ENCODE results near the gene CRB1. TPM values are rescaled to one million over a fixed set of nuclear protein-coding genes. Genes with fewer than 3 reads are reported as not detected.

Gene CRB1
- total RNA-seq, 1 experiment from 2014 or later = not detected

DNA sequence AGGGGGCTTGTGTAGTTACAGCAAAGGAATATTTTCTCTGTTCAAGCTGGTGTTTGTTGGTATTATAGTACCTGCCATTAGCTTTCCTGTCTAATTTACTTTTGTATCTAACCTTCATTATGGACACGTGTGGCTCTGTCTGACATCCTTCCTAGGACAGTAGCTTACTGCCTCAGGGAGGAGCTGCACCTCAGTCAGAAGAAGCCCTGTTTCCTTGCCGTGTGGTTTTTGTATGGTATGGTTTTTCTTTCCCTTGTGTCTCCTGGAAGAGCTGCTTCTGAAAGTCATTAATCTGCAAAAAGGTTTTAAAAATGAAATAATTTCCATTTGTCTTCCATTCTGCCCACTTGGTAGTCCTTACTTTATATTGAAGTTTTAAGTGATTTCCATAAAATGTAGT is 17.4 kb upstream of the CRB1 start:
- H3K18ac ChIP-seq (ENCODE audit: insufficient read length, low read depth, low read length) = no peak overlapping the region
- no peak overlapping the region for H3T11ph ChIP-seq (ENCODE audit: low read length)
- no peak overlapping the region for H2BK5ac ChIP-seq (ENCODE audit: insufficient read length, low read length)
- H2BK12ac ChIP-seq (ENCODE audit: insufficient read length, low read depth, low read length) = no peak overlapping the region
- H3K23ac ChIP-seq (ENCODE audit: insufficient read length, low read depth, low read length) = no peak overlapping the region
- no peak overlapping the region for H3K4me3 Mint-ChIP-seq
- H3K27me3 Mint-ChIP-seq (ENCODE audit: low read depth) = no peaks in the 10 kb centered on the region
- no peaks in the 10 kb centered on the region for H3K4me1 ChIP-seq (ENCODE audit: insufficient read depth, low read length)
- no peak for DNase-seq
- H3K27ac Mint-ChIP-seq = no peak overlapping the region; a peak in 1 of 7 replicates
- H3K4me1 Mint-ChIP-seq = peaks cover 7% of the 10 kb centered on the region in 2 experiments
- H3K4me2 ChIP-seq (ENCODE audit: insufficient read depth, insufficient read length, low read length) = no peak overlapping the region
- no peak for TF ChIP-seq CTCF (conservative IDR thresholded peaks at IDR 0.05)
- H2AK5ac ChIP-seq (ENCODE audit: insufficient read length, low read length) = no peak overlapping the region
- no peak overlapping the region for H2AFZ ChIP-seq (ENCODE audit: low read length)
- H3K14ac ChIP-seq (ENCODE audit: insufficient read depth, low read length) = no peak overlapping the region
- no peak overlapping the region for H3K4ac ChIP-seq (ENCODE audit: low read depth, low read length)
- no peak overlapping the region for H2BK15ac ChIP-seq (ENCODE audit: low read depth, low read length)
- no peaks in the 10 kb centered on the region for H3K79me2 ChIP-seq (ENCODE audit: insufficient read depth, low read length)
- no peaks in the 10 kb centered on the region for H3K9me3 ChIP-seq (ENCODE audit: control insufficient read depth, low read depth, low read length)
- no peak overlapping the region for H3K9ac ChIP-seq (ENCODE audit: extremely low read depth, insufficient read length, low read length)
- no peaks in the 10 kb centered on the region for H3K23me2 ChIP-seq (ENCODE audit: insufficient read length, low read depth, low read length, poor library complexity, severe bottlenecking)
- WGBS (ENCODE audit: extremely low coverage, insufficient read length, low lambda C conversion rate) = no CpG with 5 or more reads among the region's 2 CpGs
- H3K27ac ChIP-seq (ENCODE audit: insufficient read length, low read depth, low read length) = no peak overlapping the region
- no peak overlapping the region for H3K56ac ChIP-seq (ENCODE audit: insufficient read length, low read depth, low read length)
- no peak overlapping the region for H4K91ac ChIP-seq (ENCODE audit: insufficient read length, low read depth, low read length)
- no peak overlapping the region for H4K8ac ChIP-seq (replicated peaks; ENCODE audit: insufficient read length, low read depth, low read length)
- H2BK120ac ChIP-seq (ENCODE audit: low read depth, low read length, poor library complexity, severe bottlenecking) = no peak overlapping the region
- H2BK20ac ChIP-seq (ENCODE audit: low read depth, low read length, poor library complexity, severe bottlenecking) = no peak overlapping the region
- H4K20me1 ChIP-seq (ENCODE audit: control insufficient read depth, insufficient read depth, insufficient read length) = no peaks in the 10 kb centered on the region
- no peaks in the 10 kb centered on the region for H3K9me3 Mint-ChIP-seq
- H3K36me3 Mint-ChIP-seq (ENCODE audit: insufficient read depth in 1 of 3, low read depth in 3 of 3) = no peaks in the 10 kb centered on the region
- H3K79me1 ChIP-seq (ENCODE audit: insufficient read depth, low read depth, low read length, poor library complexity, severe bottlenecking) = no peaks in the 10 kb centered on the region
- H4K5ac ChIP-seq (ENCODE audit: insufficient read length, low read depth, low read length) = no peak overlapping the region
- no peaks in the 10 kb centered on the region for H3K27me3 ChIP-seq (ENCODE audit: insufficient read depth, low read length)
